Right lobe of liver (tissue), 6 donors: Measurements from ENCODE around the gene CACNA2D3. TPM values are rescaled to one million over a fixed set of nuclear protein-coding genes. Genes with fewer than 3 reads are reported as not detected.

ENCODE experiments used
- ATAC-seq, 4 donors: fragments of 200-7000 bp; cut with Tn5 transposase; one replicate each; pipeline ENCODE4 v1.9.1; 2020; ENCODE audit warnings: mild to moderate bottlenecking in 4 of 4, moderate library complexity in 4 of 4
- DNase-seq, 3 donors: peaks; one replicate each; pipeline ENCODE4 v3.0.0-alpha.2; 2020
- H3K27ac ChIP-seq, 3 donors: fragments of 200-600 bp; one replicate each; pipeline ENCODE4 v1.8.0; 2022
- H3K27me3 ChIP-seq, 2 donors: fragments of 200-600 bp; one replicate each; pipeline ENCODE4 v1.8.0; 2022
- H3K36me3 ChIP-seq, 4 donors: fragments of 200-600 bp; sonication (generic) in 1 of 4; one replicate each; pipeline versions ENCODE4 v1.5.1 to v1.8.0; 2017 to 2022; ENCODE audit warnings: control low read depth in 1 of 4
- H3K4me1 ChIP-seq, 4 donors: fragments of 200-600 bp; sonication (generic) in 1 of 4; one replicate each; pipeline versions ENCODE4 v1.5.1 to v1.8.0; 2017 to 2022; ENCODE audit warnings: control low read depth in 1 of 4
- H3K4me3 ChIP-seq, 3 donors: fragments of 200-600 bp; one replicate each; pipeline ENCODE4 v1.8.0; 2022
- H3K9me3 ChIP-seq, 4 donors: fragments of 200-600 bp; sonication (generic) in 1 of 4; one replicate each; pipeline versions ENCODE4 v1.5.1 to v1.8.0; 2017 to 2022; ENCODE audit warnings: control low read depth in 1 of 4
- CTCF ChIP-seq, 4 donors: fragments of 200-600 bp in 3 of 4; fragments of 450-650 bp in 1 of 4; IDR thresholded peaks; one replicate each; pipeline versions ENCODE4 v1.5.1 to v1.8.0; 2016 to 2022; ENCODE audit warnings: antibody characterized with exemption in 4 of 4, mild to moderate bottlenecking in 2 of 4
- POLR2A ChIP-seq: fragments of 450-650 bp; IDR thresholded peaks from one replicate; pipeline ENCODE4 v1.6.1; 2017; ENCODE audit warnings: antibody characterized with exemption, mild to moderate bottlenecking
- WGBS: methylation state at CpG from one replicate; pipeline ENCODE4 v1.1.6; 2018; ENCODE audit warnings: low coverage, low lambda C conversion rate; ENCODE audit not compliant: insufficient coverage; ENCODE audit errors: missing lambda C conversion rate; 5-methylcytosine and 5-hydroxymethylcytosine counted together
- intact Hi-C, 2 donors: fragments of 100-400 bp; cut with DNase I; formaldehyde crosslinking; loops; one replicate each; pipeline versions ENCODE4 v1.11.2 to v1.14.1; 2022
- total RNA-seq, 6 experiments: library from RNA; depleted of rRNA in 2 of 6; stranded (reverse); fragments of >200 nt in 2 of 6; fragmentation: NEBNext Ultra II Directional in 3 of 6; extraction: Animal tissue kit (Norgen Biotek cat#: 25700) in 3 of 6; gene quantifications; one replicate each; pipeline versions ENCODE4 v1.1.0 to v1.2.4, GENCODE V29; 2016 to 2023
- donor health status: DM: no; HTN: yes; CAD: no.
- donor health status: DM: no; HTN: no; CAD: no.
- donor health status: DM: no; HTN: no; CAD: no.
- donor health status: DM: no; HTN: yes; CAD: no.
- donor health status: DM: no; HTN: yes; CAD: no.

The CACNA2D3 gene
- total RNA-seq, 6 experiments from 2014 or later: 0.28 to 0.87 TPM; not detected in 4

- DNase-seq (no peak), ATAC-seq (no peak)
- WGBS: 58% methylated on average over 2 of the region's 2 CpGs
- Histone ChIP-seq H3K36me3 (no peaks in the 10 kb centered on the region), H3K9me3 (no peaks in the 10 kb centered on the region), H3K27me3 (no peaks in the 10 kb centered on the region), H3K4me1 (no peaks in the 10 kb centered on the region), H3K27ac (no peak overlapping the region), H3K4me3 (no peak overlapping the region)
- intact Hi-C loops: loop anchor here in 1 of 2 donors (10.0 kb wide), 1 partner anchor 231 kb away; no protein-coding TSS in a partner anchor
- TF ChIP-seq POLR2A (no peak), CTCF (IDR thresholded peaks at IDR 0.05) (no peak)
These were observed 21.9 kb downstream of the CACNA2D3 start for GRCh38 chr3:54144284-54144683.

GRCh38 chr3:54146506-54147239 is 24.3 kb downstream of the CACNA2D3 start:
- Histone ChIP-seq H3K4me3 (no peak overlapping the region), H3K4me1 (no peaks in the 10 kb centered on the region), H3K36me3 (no peaks in the 10 kb centered on the region), H3K9me3 (no peaks in the 10 kb centered on the region), H3K27ac (no peak overlapping the region), H3K27me3 (no peaks in the 10 kb centered on the region)
- DNase-seq (peak; percentile 77 to 82 (median 78)), ATAC-seq (peak; percentile 92 to 100 (median 98))
- TF ChIP-seq CTCF (IDR thresholded peaks at IDR 0.05) (peak; percentile 63 to 85 (median 74)), POLR2A (no peak)
- WGBS: 20% methylated on average over 7 of the region's 14 CpGs
- intact Hi-C loops: loop anchor here in 1 of 2 donors (10.0 kb wide), 1 partner anchor 228 kb away; no protein-coding TSS in a partner anchor

- ATAC-seq: no peak
- H3K36me3 ChIP-seq: no peaks in the 10 kb centered on the region
- H3K4me1 ChIP-seq: no peaks in the 10 kb centered on the region
- 38% methylated on average over 3 of the region's 3 CpGs for WGBS
- H3K27me3 ChIP-seq: no peaks in the 10 kb centered on the region
- H3K4me3 ChIP-seq: no peak overlapping the region
- TF ChIP-seq POLR2A: no peak
- no peak for TF ChIP-seq CTCF (IDR thresholded peaks at IDR 0.05)
- no peak overlapping the region for H3K27ac ChIP-seq
- no peak for DNase-seq
- intact Hi-C loops: loop anchor here in 1 of 2 donors (5.0 kb wide), 1 partner anchor 226 kb away; no protein-coding TSS in a partner anchor
- H3K9me3 ChIP-seq: no peaks in the 10 kb centered on the region
These were observed 28.6 kb downstream of the CACNA2D3 start for GRCh38 chr3:54150864-54151467.

GRCh38 chr3:54153477-54153876 is 31.1 kb downstream of the CACNA2D3 start:
- intact Hi-C loops: loop anchor here in 1 of 2 donors (5.0 kb wide), 1 partner anchor 224 kb away; no protein-coding TSS in a partner anchor
- no peak overlapping the region for H3K27ac ChIP-seq
- ATAC-seq (no peak), DNase-seq (no peak)
- H3K9me3 ChIP-seq: no peaks in the 10 kb centered on the region
- no peaks in the 10 kb centered on the region for H3K36me3 ChIP-seq
- TF ChIP-seq CTCF (IDR thresholded peaks at IDR 0.05) (no peak), POLR2A (no peak)
- WGBS: 42% methylated on average over 1 of the region's 1 CpG
- H3K27me3 ChIP-seq: no peaks in the 10 kb centered on the region
- no peak overlapping the region for H3K4me3 ChIP-seq
- H3K4me1 ChIP-seq: no peaks in the 10 kb centered on the region
